Measurements from ENCODE around the gene NCAPH2.

The NCAPH2 gene

GRCh38 chr22:50572965-50573364 is 64.9 kb downstream of the NCAPH2 start:
- no peaks in the 10 kb centered on the region for H3K9me3 ChIP-seq
- TF ChIP-seq, protein P1, sequence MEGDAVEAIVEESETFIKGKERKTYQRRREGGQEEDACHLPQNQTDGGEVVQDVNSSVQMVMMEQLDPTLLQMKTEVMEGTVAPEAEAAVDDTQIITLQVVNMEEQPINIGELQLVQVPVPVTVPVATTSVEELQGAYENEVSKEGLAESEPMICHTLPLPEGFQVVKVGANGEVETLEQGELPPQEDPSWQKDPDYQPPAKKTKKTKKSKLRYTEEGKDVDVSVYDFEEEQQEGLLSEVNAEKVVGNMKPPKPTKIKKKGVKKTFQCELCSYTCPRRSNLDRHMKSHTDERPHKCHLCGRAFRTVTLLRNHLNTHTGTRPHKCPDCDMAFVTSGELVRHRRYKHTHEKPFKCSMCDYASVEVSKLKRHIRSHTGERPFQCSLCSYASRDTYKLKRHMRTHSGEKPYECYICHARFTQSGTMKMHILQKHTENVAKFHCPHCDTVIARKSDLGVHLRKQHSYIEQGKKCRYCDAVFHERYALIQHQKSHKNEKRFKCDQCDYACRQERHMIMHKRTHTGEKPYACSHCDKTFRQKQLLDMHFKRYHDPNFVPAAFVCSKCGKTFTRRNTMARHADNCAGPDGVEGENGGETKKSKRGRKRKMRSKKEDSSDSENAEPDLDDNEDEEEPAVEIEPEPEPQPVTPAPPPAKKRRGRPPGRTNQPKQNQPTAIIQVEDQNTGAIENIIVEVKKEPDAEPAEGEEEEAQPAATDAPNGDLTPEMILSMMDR (IDR thresholded peaks at IDR 0.05; ENCODE audit: low read depth, low read length) = no peak
- DNase-seq = no peak
- H3K4me1 ChIP-seq = no peaks in the 10 kb centered on the region
- H3K27me3 ChIP-seq = no peaks in the 10 kb centered on the region
- peaks cover 7% of the 10 kb centered on the region; the same call in 1 of the 2 replicates for H3K36me3 ChIP-seq
- no peak overlapping the region for H3K4me3 ChIP-seq (ENCODE audit: low read depth, low read length)

DNA sequence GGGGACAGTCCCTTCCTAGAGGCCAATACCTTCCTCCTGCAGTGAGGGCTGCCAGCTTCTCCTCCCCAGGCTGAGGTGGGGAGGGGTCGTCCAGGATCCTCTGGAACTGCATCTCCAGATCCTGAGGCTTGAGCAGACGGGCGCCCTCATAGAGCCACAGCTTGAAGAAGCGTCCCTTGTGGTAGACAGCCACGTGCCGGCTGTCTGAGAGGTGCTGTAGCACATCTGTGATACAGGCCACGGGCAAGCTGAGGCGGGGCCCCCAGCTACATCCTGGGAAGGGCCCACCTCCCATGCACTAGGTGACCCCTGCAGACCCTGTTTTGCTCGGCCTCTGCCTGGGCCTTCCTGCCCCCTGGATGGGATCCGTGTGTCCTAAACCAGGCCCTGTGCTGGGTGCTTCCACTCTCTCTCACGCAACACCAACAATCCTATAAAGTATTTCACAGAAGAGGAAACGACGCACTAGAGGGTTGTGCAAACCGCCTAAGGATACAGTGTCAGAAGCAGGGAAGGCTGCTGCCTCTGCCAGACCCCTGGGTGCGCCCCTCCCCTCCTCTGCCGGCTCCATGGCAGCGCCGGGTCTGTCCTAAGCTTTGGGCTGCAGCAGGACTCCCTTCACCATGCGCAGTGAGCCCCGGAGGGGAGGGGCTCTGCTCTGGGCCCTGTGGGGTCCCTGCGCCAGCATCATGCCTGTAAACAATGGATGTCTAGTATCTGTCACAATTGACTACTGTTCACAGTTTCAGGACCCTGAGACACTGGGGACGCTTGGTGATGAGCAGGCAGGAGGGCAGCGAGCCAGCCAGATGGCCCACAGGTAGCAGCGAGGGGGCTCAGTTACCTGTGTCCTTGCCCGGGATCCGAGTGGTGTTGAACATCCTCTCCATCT is 65.7 kb downstream of the NCAPH2 start:
- no peak for DNase-seq
- Histone ChIP-seq H3K36me3 (peaks cover 7% of the 10 kb centered on the region; the same call in 1 of the 2 replicates), H3K9me3 (no peaks in the 10 kb centered on the region), H3K4me1 (no peaks in the 10 kb centered on the region), H3K27me3 (no peaks in the 10 kb centered on the region), H3K4me3 (ENCODE audit: low read depth, low read length) (no peak overlapping the region)
- TF ChIP-seq, protein P1 (IDR thresholded peaks at IDR 0.05; ENCODE audit: low read depth, low read length) = no peak

GRCh38 chr22:50574383-50574755 is 66.3 kb downstream of the NCAPH2 start:
- TF ChIP-seq, protein P1 (IDR thresholded peaks at IDR 0.05; ENCODE audit: low read depth, low read length) = no peak
- peaks cover 7% of the 10 kb centered on the region; the same call in 1 of the 2 replicates for H3K36me3 ChIP-seq
- no peaks in the 10 kb centered on the region for H3K4me1 ChIP-seq
- no peaks in the 10 kb centered on the region for H3K9me3 ChIP-seq
- DNase-seq = no peak
- no peak overlapping the region for H3K4me3 ChIP-seq (ENCODE audit: low read depth, low read length)
- H3K27me3 ChIP-seq = no peaks in the 10 kb centered on the region

Data from BE2C (cell line).